GM19328 (cell line): ENCODE measurements around the gene MREG.
"Not testable (repeated sequence)": the region's sequence is repeated elsewhere in the genome, so short reads cannot be mapped to it uniquely, and the experiment has no call there.

Experiments
- ATAC-seq: cut with Tn5 transposase; IDR thresholded peaks from one replicate; pipeline ENCODE4 v1.9.1; 2021; ENCODE audit warnings: mild to moderate bottlenecking, moderate library complexity; ENCODE audit not compliant: unreplicated experiment

The MREG gene

GRCh38 chr2:216021768-216022565 lies 8.6 kb upstream of the MREG start:
- ATAC-seq = no peak

- ATAC-seq = no peak
These were observed 5.4 kb upstream of the MREG start for GRCh38 chr2:216018709-216019108.

GRCh38 chr2:216017365-216017764 lies 4.0 kb upstream of the MREG start:
- ATAC-seq = no peak

- ATAC-seq = no peak
These were observed 3.2 kb upstream of the MREG start for GRCh38 chr2:216016581-216016980.

GRCh38 chr2:216015722-216016464 lies 2.5 kb upstream of the MREG start:
- ATAC-seq = peak; percentile 71

GRCh38 chr2:216014986-216015385 lies 1.6 kb upstream of the MREG start:
- ATAC-seq = no peak

GRCh38 chr2:216014006-216014405 lies 655 bp upstream of the MREG start:
- ATAC-seq = no peak

- no peak for ATAC-seq
These were observed 596 bp downstream of the MREG start for GRCh38 chr2:216012830-216013079.

- ATAC-seq = no peak
These were observed 1.1 kb downstream of the MREG start for GRCh38 chr2:216012133-216012829.

- not testable (repeated sequence) for ATAC-seq
These were observed 4.1 kb downstream of the MREG start for GRCh38 chr2:216009215-216009614.

GRCh38 chr2:216008387-216008786 lies 5.0 kb downstream of the MREG start:
- no peak for ATAC-seq

GRCh38 chr2:216006164-216006663 lies 7.1 kb downstream of the MREG start:
- peak; percentile 29 for ATAC-seq

- ATAC-seq = no peak
These were observed 8.6 kb downstream of the MREG start for GRCh38 chr2:216004697-216005283.

GRCh38 chr2:216003876-216004696 lies 9.3 kb downstream of the MREG start:
- no peak for ATAC-seq

- ATAC-seq = no peak
These were observed 10.7 kb downstream of the MREG start for GRCh38 chr2:216002693-216003092.

GRCh38 chr2:216002101-216002678 lies 11.2 kb downstream of the MREG start:
- no peak for ATAC-seq

GRCh38 chr2:216001216-216002100 lies 11.9 kb downstream of the MREG start:
- no peak for ATAC-seq

- ATAC-seq = no peak
These were observed 14.7 kb downstream of the MREG start for GRCh38 chr2:215998636-215999035.

GRCh38 chr2:215997219-215997618 lies 16.1 kb downstream of the MREG start:
- ATAC-seq = no peak
